ENCODE measurements around the gene GAL. TPM values are rescaled to one million over a fixed set of nuclear protein-coding genes. Genes with fewer than 3 reads are reported as not detected.

The GAL gene
- total RNA-seq, 1 donor from 2014 or later, result 15.9 TPM

GRCh38 chr11:68710409-68710808 lies 26.1 kb downstream of the GAL start:
- Mint-ChIP-seq H3K27ac (ENCODE audit: unreplicated experiment) (no peak overlapping the region), H3K27me3 (ENCODE audit: unreplicated experiment) (no peaks in the 10 kb centered on the region), H3K36me3 (ENCODE audit: low read depth, unreplicated experiment) (peaks cover 5% of the 10 kb centered on the region), H3K4me1 (ENCODE audit: unreplicated experiment) (peaks cover 7% of the 10 kb centered on the region), H3K9me3 (ENCODE audit: unreplicated experiment) (no peaks in the 10 kb centered on the region), H3K4me3 (ENCODE audit: unreplicated experiment) (no peak overlapping the region)
- no peak for DNase-seq (ENCODE audit: low spot score)
- no peak for TF ChIP-seq CTCF (IDR thresholded peaks at IDR 0.05; ENCODE audit: unreplicated experiment)

- Mint-ChIP-seq H3K4me1 (ENCODE audit: unreplicated experiment) (peaks cover 7% of the 10 kb centered on the region), H3K27me3 (ENCODE audit: unreplicated experiment) (no peaks in the 10 kb centered on the region), H3K9me3 (ENCODE audit: unreplicated experiment) (no peaks in the 10 kb centered on the region), H3K4me3 (ENCODE audit: unreplicated experiment) (no peak overlapping the region), H3K27ac (ENCODE audit: unreplicated experiment) (no peak overlapping the region), H3K36me3 (ENCODE audit: low read depth, unreplicated experiment) (peaks cover 5% of the 10 kb centered on the region)
- DNase-seq (ENCODE audit: low spot score), result no peak
- TF ChIP-seq CTCF (IDR thresholded peaks at IDR 0.05; ENCODE audit: unreplicated experiment), result no peak
Observed at GRCh38 chr11:68711114-68711513, 26.8 kb downstream of the GAL start.

- no peak overlapping the region for H3K27ac Mint-ChIP-seq (ENCODE audit: unreplicated experiment)
Observed at GRCh38 chr11:68714060-68714856, 29.9 kb downstream of the GAL start.

GRCh38 chr11:68715456-68716122 lies 31.2 kb downstream of the GAL start:
- no peaks in the 10 kb centered on the region for H3K27me3 Mint-ChIP-seq (ENCODE audit: unreplicated experiment)
- no peak overlapping the region for H3K4me3 Mint-ChIP-seq (ENCODE audit: unreplicated experiment)
- H3K36me3 Mint-ChIP-seq (ENCODE audit: low read depth, unreplicated experiment), result peaks cover 5% of the 10 kb centered on the region
- H3K9me3 Mint-ChIP-seq (ENCODE audit: unreplicated experiment), result no peaks in the 10 kb centered on the region
- no peak for DNase-seq (ENCODE audit: low spot score)
- H3K4me1 Mint-ChIP-seq (ENCODE audit: unreplicated experiment), result no peaks in the 10 kb centered on the region
- no peak overlapping the region for H3K27ac Mint-ChIP-seq (ENCODE audit: unreplicated experiment)
- TF ChIP-seq CTCF (IDR thresholded peaks at IDR 0.05; ENCODE audit: unreplicated experiment), result no peak

More at GRCh38 chr11:68714060-68714856, 29.9 kb downstream of the GAL start:
- no peak overlapping the region for H3K4me3 Mint-ChIP-seq (ENCODE audit: unreplicated experiment)
- no peaks in the 10 kb centered on the region for H3K9me3 Mint-ChIP-seq (ENCODE audit: unreplicated experiment)
- no peaks in the 10 kb centered on the region for H3K27me3 Mint-ChIP-seq (ENCODE audit: unreplicated experiment)
- TF ChIP-seq CTCF (IDR thresholded peaks at IDR 0.05; ENCODE audit: unreplicated experiment), result no peak
- H3K4me1 Mint-ChIP-seq (ENCODE audit: unreplicated experiment), result no peaks in the 10 kb centered on the region
- DNase-seq (ENCODE audit: low spot score), result no peak
- peaks cover 5% of the 10 kb centered on the region for H3K36me3 Mint-ChIP-seq (ENCODE audit: low read depth, unreplicated experiment)

GRCh38 chr11:68721075-68721474 lies 36.7 kb downstream of the GAL start:
- Mint-ChIP-seq H3K27me3 (ENCODE audit: unreplicated experiment) (no peaks in the 10 kb centered on the region), H3K4me3 (ENCODE audit: unreplicated experiment) (no peak overlapping the region), H3K9me3 (ENCODE audit: unreplicated experiment) (no peaks in the 10 kb centered on the region), H3K27ac (ENCODE audit: unreplicated experiment) (no peak overlapping the region), H3K4me1 (ENCODE audit: unreplicated experiment) (no peaks in the 10 kb centered on the region), H3K36me3 (ENCODE audit: low read depth, unreplicated experiment) (no peaks in the 10 kb centered on the region)
- DNase-seq (ENCODE audit: low spot score), result no peak
- no peak for TF ChIP-seq CTCF (IDR thresholded peaks at IDR 0.05; ENCODE audit: unreplicated experiment)

Measured in endothelial cell (in vitro differentiated cells).